COLO829 (cell line): ENCODE measurements around the gene KRT15.
"Not testable (repeated sequence)": the region's sequence is repeated elsewhere in the genome, so short reads cannot be mapped to it uniquely, and the experiment has no call there.

Experiments
- DNase-seq: peaks from one replicate; pipeline ENCODE4 v3.0.0; 2012; ENCODE audit warnings: low spot score

The KRT15 gene

DNA sequence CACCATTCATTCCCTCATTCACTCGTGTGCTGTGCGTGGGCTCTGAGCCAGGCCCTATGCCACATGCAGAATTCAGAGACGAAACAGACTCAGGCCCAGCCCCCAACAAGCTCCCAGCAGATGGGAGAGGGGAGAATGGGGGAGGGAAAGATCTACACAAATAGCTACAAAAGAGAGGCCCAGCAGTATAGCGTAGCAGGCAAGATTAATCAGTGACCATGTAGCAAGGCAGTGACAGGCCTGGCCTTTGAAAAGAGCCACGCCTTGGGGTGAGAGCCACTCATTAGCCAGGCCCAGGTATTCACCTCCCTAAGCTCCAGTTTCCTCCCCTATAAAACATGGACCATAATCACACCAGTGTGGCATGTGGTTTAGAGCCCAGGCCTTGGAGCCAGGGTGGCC, 25.8 kb upstream of the KRT15 start:
- DNase-seq = no peak

- DNase-seq = not testable (repeated sequence)
Measured at GRCh38 chr17:41542786-41543185, 24.1 kb upstream of the KRT15 start.

DNA sequence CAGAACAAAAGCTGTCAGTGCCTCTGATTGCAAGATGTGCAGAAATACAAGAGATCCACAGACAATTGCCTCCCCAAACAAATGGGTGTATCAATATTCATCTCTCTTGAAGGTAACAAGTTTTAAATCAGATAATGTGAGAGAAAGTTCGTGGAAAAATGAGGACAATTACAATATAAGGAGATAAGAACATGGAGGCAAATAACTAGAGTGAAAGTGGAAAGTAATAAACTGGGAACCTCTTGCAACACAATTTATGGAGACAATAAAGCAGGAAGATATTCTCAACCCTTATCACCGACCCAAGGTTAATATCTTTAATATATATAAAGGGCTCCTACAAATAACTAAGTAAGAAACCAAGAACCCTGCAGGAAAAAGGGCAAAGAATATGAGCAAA, 23.7 kb upstream of the KRT15 start:
- DNase-seq = no peak

DNA sequence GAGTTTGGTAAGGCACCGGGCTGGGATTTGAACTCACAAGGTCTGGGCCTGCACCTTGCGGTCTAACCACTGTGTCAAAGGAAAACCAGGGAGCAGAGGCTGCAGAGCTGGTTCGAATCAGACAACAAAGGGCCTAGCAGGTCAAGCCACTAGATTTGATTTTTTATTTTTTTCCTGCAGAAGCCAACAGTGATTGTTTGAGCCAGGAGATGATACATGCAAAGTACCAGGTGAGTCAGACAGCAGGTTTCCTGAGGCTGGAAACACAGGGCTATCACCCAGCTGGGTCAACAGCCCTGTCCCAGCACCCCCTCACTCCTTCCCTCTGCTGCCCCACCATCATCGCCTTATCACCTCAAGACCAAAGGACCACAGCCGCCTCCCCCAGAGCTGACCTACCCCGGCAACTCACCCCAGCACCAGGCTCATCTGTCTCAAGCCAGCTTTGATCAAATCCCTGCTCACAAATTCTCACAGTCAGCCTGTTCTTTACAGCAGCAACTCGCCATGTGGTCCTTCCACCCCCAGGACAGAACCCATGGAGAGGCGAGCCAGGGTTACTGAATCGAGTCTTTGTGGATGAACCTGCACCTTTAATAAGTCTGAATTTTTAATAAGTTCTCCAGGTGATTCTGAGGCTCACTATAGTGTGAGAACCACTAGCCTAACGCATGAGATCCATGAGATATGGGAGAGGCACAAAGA, 22.4 kb upstream of the KRT15 start:
- no peak for DNase-seq

GRCh38 chr17:41539979-41540701, 21.4 kb upstream of the KRT15 start:
- no peak for DNase-seq

DNA sequence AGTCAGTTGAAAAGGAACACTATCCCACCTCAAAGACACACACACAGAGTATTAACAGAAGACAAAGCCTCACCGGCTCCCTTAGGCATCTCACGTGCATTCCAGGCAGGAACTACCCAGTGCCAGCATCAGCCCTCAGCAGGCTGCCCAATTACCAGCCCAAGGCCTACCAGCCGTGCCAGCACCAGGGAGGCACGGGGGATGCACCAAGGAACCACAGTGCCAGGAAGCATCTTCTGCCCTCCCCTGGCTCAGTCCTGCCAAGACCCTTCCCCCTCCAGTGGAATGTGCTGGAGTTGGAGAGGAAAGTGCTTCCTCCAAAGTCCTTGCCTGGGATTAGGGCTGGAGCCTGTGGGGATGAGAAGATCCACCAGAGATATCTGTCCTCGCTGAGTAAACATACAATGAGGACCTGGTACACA, 20.4 kb upstream of the KRT15 start:
- DNase-seq = no peak

- DNase-seq = no peak
Measured at GRCh38 chr17:41538565-41538991, 19.9 kb upstream of the KRT15 start.

GRCh38 chr17:41537990-41538389, 19.3 kb upstream of the KRT15 start:
- DNase-seq = no peak

- no peak for DNase-seq
Measured at GRCh38 chr17:41537614-41537954, 18.9 kb upstream of the KRT15 start.

DNA sequence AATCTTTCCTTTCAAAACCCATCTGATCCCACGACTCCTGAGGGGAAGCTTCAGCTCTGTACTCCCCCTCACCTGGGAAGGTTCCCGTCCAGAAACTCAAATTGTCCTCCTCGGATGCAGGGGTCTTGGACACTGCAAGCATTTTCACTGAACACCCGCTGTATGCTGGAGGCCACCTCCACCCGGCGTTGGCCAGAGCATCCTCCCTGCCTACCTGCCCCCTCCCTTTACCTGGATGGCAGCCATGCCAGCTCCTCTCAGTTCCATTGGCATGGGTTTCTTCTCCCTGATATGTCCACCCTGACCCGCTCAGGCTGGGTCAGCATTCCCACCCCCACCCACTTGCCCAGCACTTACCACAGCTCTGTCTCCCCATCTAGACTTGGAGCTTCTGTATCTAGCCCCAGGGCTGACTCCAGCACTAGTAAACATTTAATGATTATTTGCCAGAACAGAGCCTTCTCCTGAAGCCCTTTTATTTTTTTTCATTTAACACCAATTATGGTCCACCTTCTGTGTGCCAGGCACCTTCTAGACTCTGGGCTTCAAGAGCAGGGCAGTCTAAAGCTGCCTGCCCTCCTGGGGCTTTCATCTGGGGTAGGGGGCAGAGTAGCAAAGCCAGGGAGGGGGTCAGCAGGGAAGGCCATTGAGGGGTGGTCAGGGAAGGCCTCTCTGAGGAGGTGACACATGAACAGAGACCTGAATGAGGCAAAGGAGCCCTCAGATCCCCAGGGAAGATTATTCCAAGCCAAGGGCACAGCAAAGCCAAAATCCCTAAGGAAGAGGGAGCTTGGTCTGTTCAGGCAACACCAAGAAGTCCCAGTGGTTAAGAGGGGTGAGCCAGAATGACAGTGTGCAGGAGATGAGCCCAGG, 18.3 kb upstream of the KRT15 start:
- DNase-seq = no peak

- DNase-seq = no peak
Measured at GRCh38 chr17:41535764-41536481, 17.2 kb upstream of the KRT15 start.

- DNase-seq = no peak
Measured at GRCh38 chr17:41534899-41535546, 16.3 kb upstream of the KRT15 start.

DNA sequence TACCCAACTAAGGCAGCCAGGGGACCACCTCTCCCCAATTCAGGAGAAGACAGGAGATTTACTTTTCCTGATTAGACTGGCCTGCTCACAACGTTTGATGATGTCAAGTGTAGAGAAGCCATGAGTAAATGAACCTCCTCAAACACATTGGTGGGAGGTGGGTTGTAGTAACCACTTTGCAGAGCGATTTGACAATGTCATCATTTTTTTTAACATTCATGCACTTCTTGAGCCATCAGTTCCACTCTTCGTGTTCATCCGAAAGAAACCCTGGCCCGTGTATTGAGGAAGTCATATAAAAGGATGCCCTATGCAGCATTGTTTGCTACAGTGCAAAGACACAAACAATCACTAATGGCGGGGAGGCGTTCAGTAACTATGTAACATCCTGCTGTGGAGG, 14.9 kb upstream of the KRT15 start:
- DNase-seq = no peak

- no peak for DNase-seq
Measured at GRCh38 chr17:41532947-41533570, 14.4 kb upstream of the KRT15 start.

GRCh38 chr17:41531993-41532392, 13.3 kb upstream of the KRT15 start:
- no peak for DNase-seq

GRCh38 chr17:41530062-41531048, 11.7 kb upstream of the KRT15 start:
- DNase-seq = peak; percentile 70

DNA sequence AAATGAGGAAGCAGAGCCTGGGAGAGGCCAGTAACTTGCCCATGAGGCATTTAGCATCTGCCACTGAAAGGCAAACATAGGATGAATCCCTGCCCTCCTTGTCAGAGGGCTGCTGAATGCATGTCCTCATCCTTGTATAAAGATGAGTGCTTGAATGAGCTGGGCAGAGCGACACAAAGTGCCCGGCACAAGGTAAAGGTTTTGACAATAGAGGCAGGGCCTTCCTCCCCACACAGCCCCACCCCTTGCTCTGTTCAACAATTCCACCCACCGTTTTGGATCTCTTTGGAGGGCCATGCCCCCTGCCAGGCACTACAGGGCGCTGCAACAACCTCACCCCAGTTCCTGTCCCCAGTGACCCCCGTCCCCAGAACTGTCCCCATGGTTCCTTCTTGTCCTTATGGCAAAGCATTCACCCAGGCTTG, 10.8 kb upstream of the KRT15 start:
- DNase-seq = no peak

DNA sequence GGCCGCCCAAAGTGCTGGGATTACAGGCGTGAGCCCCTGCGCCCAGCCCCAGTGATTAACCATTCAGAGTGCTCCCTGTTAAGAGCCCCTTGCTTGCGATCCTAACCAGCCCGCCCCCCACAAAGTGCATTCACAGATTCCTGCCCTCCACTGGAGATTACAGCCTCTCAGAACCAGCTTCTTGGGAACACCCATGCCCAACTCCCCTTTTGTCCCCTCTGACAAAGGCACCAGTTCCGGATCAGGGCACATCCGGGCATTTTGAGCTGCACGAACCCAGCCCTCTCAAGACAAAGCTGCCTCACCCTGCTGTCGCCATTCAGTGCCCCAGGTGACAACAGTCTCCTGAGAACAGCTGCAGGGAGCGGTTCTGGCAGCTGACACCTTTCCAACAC, 10.3 kb upstream of the KRT15 start:
- no peak for DNase-seq

DNA sequence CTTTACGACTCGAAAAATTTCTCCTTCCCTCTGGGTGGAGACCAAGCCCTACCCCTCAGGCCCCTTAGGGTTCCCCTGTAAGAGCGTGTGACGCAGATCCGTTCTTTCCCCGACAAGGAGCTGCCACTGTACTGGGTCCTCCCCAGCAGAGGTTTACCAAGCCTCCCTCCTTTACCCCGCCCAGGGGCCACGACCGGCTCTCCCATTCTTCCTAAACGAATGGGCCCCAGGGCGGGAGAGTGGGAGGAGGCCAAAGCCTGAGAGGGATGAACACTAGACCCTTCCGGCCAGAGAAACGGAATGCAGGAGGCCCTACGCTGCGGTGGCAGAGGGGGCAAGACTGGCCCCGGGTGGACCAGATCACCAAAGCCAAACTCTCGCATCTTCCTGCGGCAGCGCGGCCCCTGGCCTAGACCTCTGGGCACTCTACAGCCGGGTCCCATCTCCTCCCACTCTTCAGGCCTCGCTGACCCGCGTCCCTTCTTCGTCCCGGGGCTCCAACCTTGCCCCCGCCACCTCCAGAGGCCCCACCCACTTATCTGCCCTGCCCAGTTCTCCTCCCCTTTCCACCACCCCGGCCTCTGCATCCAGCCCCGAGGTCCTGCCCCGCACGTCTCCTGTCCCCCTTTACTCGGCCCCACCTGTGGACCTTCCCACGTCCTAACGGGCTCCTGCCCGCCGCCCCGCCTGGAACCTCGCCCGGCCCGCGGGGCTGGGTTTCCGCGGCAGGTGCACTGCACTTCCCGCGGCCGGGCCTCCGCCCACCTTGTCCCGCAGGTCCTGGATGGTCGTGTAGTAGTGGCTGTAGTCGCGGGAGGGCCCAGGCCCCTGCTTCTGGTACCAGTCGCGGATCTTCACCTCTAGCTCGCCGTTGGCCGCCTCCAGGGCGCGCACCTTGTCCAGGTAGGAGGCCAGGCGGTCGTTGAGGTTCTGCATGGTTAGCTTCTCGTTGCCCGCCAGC, 8.7 kb upstream of the KRT15 start:
- no peak for DNase-seq
